Central memory CD4-positive, alpha-beta T cell (primary cell): Measurements from ENCODE around the gene SIGLEC15.
"Not testable (repeated sequence)": the region's sequence is repeated elsewhere in the genome, so short reads cannot be mapped to it uniquely, and the experiment has no call there.

Experiments used
- DNase-seq: peaks from one replicate; pipeline ENCODE4 v3.0.0; 2022
- total RNA-seq, 3 experiments: gene quantifications; one replicate each; lab custom pipeline; 2026; lab: John Stamatoyannopoulos, UW

Gene SIGLEC15
- total RNA-seq: 0 reads per million in 3 experiments

- DNase-seq: no peak
These were observed at the start of gene SIGLEC15 for GRCh38 chr18:45825258-45826044. TSS of gene SIGLEC15 (plus strand) at chr18:45825675. CDS start at chr18:45825729, 54 bp downstream.

- no peak for DNase-seq
These were observed 49.7 kb upstream of the SIGLEC15 start for GRCh38 chr18:45775743-45776142.

- DNase-seq: no peak
These were observed 48.1 kb upstream of the SIGLEC15 start for GRCh38 chr18:45777393-45777792.

GRCh38 chr18:45780568-45780967, 44.9 kb upstream of the SIGLEC15 start:
- no peak for DNase-seq

GRCh38 chr18:45782662-45783061, 42.8 kb upstream of the SIGLEC15 start:
- no peak for DNase-seq

- no peak for DNase-seq
These were observed 42.1 kb upstream of the SIGLEC15 start for GRCh38 chr18:45783097-45784075.

- no peak for DNase-seq
These were observed 40.3 kb upstream of the SIGLEC15 start for GRCh38 chr18:45785134-45785533.

- no peak for DNase-seq
These were observed 38.5 kb upstream of the SIGLEC15 start for GRCh38 chr18:45786941-45787340.

GRCh38 chr18:45787346-45787745, 38.1 kb upstream of the SIGLEC15 start:
- DNase-seq: no peak

GRCh38 chr18:45788861-45789260, 36.6 kb upstream of the SIGLEC15 start:
- DNase-seq: no peak

GRCh38 chr18:45792506-45793263, 32.8 kb upstream of the SIGLEC15 start:
- DNase-seq: no peak

GRCh38 chr18:45793264-45793965, 32.1 kb upstream of the SIGLEC15 start:
- no peak for DNase-seq

GRCh38 chr18:45801416-45802004, 24.0 kb upstream of the SIGLEC15 start:
- no peak for DNase-seq

GRCh38 chr18:45802814-45803492, 22.5 kb upstream of the SIGLEC15 start:
- DNase-seq: no peak

GRCh38 chr18:45805551-45805950, 19.9 kb upstream of the SIGLEC15 start:
- no peak for DNase-seq

GRCh38 chr18:45806226-45806625, 19.2 kb upstream of the SIGLEC15 start:
- DNase-seq: no peak

- DNase-seq: not testable (repeated sequence)
These were observed 18.3 kb upstream of the SIGLEC15 start for GRCh38 chr18:45807144-45807543.

- not testable (repeated sequence) for DNase-seq
These were observed 10.7 kb upstream of the SIGLEC15 start for GRCh38 chr18:45814733-45815132.

GRCh38 chr18:45817543-45817942, 7.9 kb upstream of the SIGLEC15 start:
- no peak for DNase-seq

GRCh38 chr18:45818765-45819164, 6.7 kb upstream of the SIGLEC15 start:
- DNase-seq: not testable (repeated sequence)
